Right atrium auricular region (tissue), 2 donors: Measurements from ENCODE around the gene LRCH2. TPM values are rescaled to one million over a fixed set of nuclear protein-coding genes. Genes with fewer than 3 reads are reported as not detected.
"Not testable (repeated sequence)": the region's sequence is repeated elsewhere in the genome, so short reads cannot be mapped to it uniquely, and the experiment has no call there.

Source experiments
- DNase-seq: peaks from one replicate; pipeline ENCODE4 v3.0.0-alpha.2; 2019; ENCODE audit warnings: low spot score
- H3K27ac ChIP-seq, 2 donors: fragments of 200-600 bp; sonication (generic); 1 replicate in 1 of 2; 2 replicates in 1 of 2; pipeline ENCODE4 v1.5.1; 2016 to 2019
- H3K27me3 ChIP-seq, 2 donors: fragments of 200-600 bp; sonication (generic); one replicate each; pipeline versions ENCODE4 v1.5.1 to v1.6.0; 2017 to 2019
- H3K36me3 ChIP-seq: fragments of 200-600 bp; sonication (generic); one replicate; pipeline ENCODE4 v1.5.1; 2016
- H3K4me1 ChIP-seq, 2 donors: fragments of 200-600 bp; sonication (generic); one replicate each; pipeline versions ENCODE4 v1.5.1 to v1.6.0; 2017 to 2019
- H3K4me3 ChIP-seq, 2 donors: fragments of 200-600 bp; sonication (generic); 1 replicate in 1 of 2; 2 replicates in 1 of 2; pipeline ENCODE4 v1.5.1; 2017 to 2019; ENCODE audit warnings: mild to moderate bottlenecking in 1 of 2, moderate library complexity in 1 of 2
- H3K9me3 ChIP-seq, 2 donors: fragments of 200-600 bp; sonication (generic); one replicate each; pipeline ENCODE4 v1.5.1; 2019
- total RNA-seq, 2 donors: library from RNA; depleted of rRNA; stranded (reverse); fragments of >200 nt; gene quantifications; one replicate each; pipeline ENCODE4 v1.1.0, GENCODE V29; 2016
- TF ChIP-seq, protein P1 (sequence below), 2 donors: fragments of 200-600 bp; sonication (generic); IDR thresholded peaks; one replicate each; pipeline ENCODE4 v1.5.1; 2019; ENCODE audit warnings: antibody characterized with exemption in 2 of 2

The LRCH2 gene
- total RNA-seq, 2 donors from 2014 or later, result 4.9 to 6.0 TPM

GRCh38 chrX:115229337-115230003 is 4.4 kb downstream of the LRCH2 start:
- DNase-seq, result no peak
- H3K4me3 ChIP-seq, result no peak overlapping the region
- H3K4me1 ChIP-seq, result no peaks in the 10 kb centered on the region
- no peaks in the 10 kb centered on the region for H3K36me3 ChIP-seq
- H3K9me3 ChIP-seq, result no peaks in the 10 kb centered on the region
- TF ChIP-seq, protein P1, sequence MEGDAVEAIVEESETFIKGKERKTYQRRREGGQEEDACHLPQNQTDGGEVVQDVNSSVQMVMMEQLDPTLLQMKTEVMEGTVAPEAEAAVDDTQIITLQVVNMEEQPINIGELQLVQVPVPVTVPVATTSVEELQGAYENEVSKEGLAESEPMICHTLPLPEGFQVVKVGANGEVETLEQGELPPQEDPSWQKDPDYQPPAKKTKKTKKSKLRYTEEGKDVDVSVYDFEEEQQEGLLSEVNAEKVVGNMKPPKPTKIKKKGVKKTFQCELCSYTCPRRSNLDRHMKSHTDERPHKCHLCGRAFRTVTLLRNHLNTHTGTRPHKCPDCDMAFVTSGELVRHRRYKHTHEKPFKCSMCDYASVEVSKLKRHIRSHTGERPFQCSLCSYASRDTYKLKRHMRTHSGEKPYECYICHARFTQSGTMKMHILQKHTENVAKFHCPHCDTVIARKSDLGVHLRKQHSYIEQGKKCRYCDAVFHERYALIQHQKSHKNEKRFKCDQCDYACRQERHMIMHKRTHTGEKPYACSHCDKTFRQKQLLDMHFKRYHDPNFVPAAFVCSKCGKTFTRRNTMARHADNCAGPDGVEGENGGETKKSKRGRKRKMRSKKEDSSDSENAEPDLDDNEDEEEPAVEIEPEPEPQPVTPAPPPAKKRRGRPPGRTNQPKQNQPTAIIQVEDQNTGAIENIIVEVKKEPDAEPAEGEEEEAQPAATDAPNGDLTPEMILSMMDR (IDR thresholded peaks at IDR 0.05), result no peak
- H3K27me3 ChIP-seq, result no peaks in the 10 kb centered on the region
- H3K27ac ChIP-seq, result no peak overlapping the region

GRCh38 chrX:115226929-115227328 is 7.0 kb downstream of the LRCH2 start:
- no peaks in the 10 kb centered on the region for H3K27me3 ChIP-seq
- no peaks in the 10 kb centered on the region for H3K36me3 ChIP-seq
- no peaks in the 10 kb centered on the region for H3K9me3 ChIP-seq
- no peak for DNase-seq
- no peak overlapping the region for H3K27ac ChIP-seq
- no peak overlapping the region for H3K4me3 ChIP-seq
- TF ChIP-seq, protein P1 (IDR thresholded peaks at IDR 0.05), result peak in 1 of 2 donors; percentile 50
- no peaks in the 10 kb centered on the region for H3K4me1 ChIP-seq

DNA sequence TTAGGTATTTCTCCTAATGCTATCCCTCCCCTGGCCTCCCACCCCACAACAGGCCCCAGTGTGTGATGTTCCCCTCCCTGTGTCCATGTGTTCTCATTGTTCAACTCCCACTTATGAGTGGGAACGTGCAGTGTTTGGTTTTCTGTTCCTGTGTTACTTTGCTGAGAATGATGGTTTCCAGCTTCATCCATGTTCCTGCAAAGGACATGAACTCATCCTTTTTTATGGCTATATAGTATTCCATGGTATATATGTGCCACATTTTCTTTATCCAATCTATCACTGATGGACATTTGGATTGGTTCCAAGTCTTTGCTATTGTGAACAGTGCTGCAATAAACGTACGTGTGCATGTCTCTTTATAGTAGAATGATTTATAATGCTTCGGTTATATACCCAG is 16.6 kb downstream of the LRCH2 start:
- not testable (repeated sequence) for H3K27me3 ChIP-seq, DNase-seq, H3K9me3 ChIP-seq, H3K36me3 ChIP-seq, H3K4me1 ChIP-seq, H3K4me3 ChIP-seq, H3K27ac ChIP-seq

DNA sequence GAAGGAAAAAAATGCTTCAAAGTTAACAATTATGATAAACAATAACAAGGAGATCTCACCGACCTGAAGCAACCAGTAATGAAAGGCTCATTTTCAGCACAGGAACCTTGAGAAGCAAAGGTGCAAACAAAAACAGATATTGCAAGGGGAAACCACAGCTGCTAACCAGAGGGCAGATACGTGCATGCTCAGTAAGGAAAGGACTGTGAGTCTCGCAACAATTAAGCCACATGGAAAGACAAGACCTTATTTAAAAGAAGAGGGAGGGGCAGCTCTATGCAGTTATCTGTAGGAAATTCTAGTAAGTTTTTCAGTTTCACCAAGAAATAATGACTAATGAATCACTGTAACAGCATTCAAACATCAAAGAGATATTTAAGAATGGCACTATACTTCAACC is 19.3 kb downstream of the LRCH2 start:
- H3K27me3 ChIP-seq, result no peaks in the 10 kb centered on the region
- no peak for DNase-seq
- H3K4me1 ChIP-seq, result no peaks in the 10 kb centered on the region
- no peak overlapping the region for H3K27ac ChIP-seq
- TF ChIP-seq, protein P1 (IDR thresholded peaks at IDR 0.05), result no peak
- no peak overlapping the region for H3K4me3 ChIP-seq
- H3K9me3 ChIP-seq, result peaks cover 0 to 4% of the 10 kb centered on the region in 2 donors
- H3K36me3 ChIP-seq, result no peaks in the 10 kb centered on the region

DNA sequence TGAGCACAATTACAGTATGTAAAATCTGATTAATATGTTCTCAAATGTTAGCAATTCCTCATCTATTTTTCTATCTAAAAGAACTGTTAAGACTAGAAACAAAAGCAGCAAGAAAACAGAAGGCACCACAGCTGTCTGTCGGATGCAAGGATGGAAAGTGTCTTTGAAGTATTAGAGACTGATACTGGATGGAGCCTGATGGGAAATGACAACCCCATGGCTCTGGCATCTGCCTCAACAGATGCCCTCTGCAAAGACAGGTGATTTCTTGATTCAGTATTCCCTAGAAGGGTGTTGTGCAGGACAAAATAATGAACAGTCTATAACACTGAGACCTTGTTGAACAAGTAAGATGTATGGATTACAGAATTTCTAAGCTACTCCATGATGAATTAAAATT is 19.7 kb downstream of the LRCH2 start:
- no peak for DNase-seq
- H3K27ac ChIP-seq, result no peak overlapping the region
- H3K9me3 ChIP-seq, result peaks cover 0 to 4% of the 10 kb centered on the region in 2 donors
- no peaks in the 10 kb centered on the region for H3K36me3 ChIP-seq
- no peak overlapping the region for H3K4me3 ChIP-seq
- no peaks in the 10 kb centered on the region for H3K4me1 ChIP-seq
- TF ChIP-seq, protein P1 (IDR thresholded peaks at IDR 0.05), result no peak
- H3K27me3 ChIP-seq, result no peaks in the 10 kb centered on the region

GRCh38 chrX:115209547-115209946 is 24.3 kb downstream of the LRCH2 start:
- not testable (repeated sequence) for H3K27ac ChIP-seq, H3K4me3 ChIP-seq, H3K27me3 ChIP-seq, H3K4me1 ChIP-seq, H3K36me3 ChIP-seq, H3K9me3 ChIP-seq, DNase-seq

- TF ChIP-seq, protein P1 (IDR thresholded peaks at IDR 0.05), result no peak
- Histone ChIP-seq H3K27me3 (no peaks in the 10 kb centered on the region), H3K4me1 (no peaks in the 10 kb centered on the region), H3K9me3 (peaks cover 4 to 21% of the 10 kb centered on the region in 2 donors), H3K36me3 (no peaks in the 10 kb centered on the region), H3K27ac (no peak overlapping the region), H3K4me3 (no peak overlapping the region)
- no peak for DNase-seq
Measured at GRCh38 chrX:115204040-115204439, 29.9 kb downstream of the LRCH2 start.
